Endometrial microvascular endothelial cells (primary cell): Measurements from ENCODE around the gene CACNA2D3. TPM values are rescaled to one million over a fixed set of nuclear protein-coding genes. Genes with fewer than 3 reads are reported as not detected.

ENCODE experiments used
- in situ Hi-C: cut with HindIII; loops from 2 replicates; pipeline ENCODE4 v1.10.0; 2017; ENCODE audit warnings: low sequenced_read_pairs, low pct_unique_long_range_greater_than_20kb; ENCODE audit errors: inconsistent ontology term
- total RNA-seq: library from RNA; depleted of rRNA; stranded (reverse); fragments of >200 nt; gene quantifications from one replicate; pipeline ENCODE4 v1.2.3, GENCODE V29; 2015; ENCODE audit errors: inconsistent ontology term

Gene CACNA2D3
- total RNA-seq, 1 donor from 2014 or later: not detected

- in situ Hi-C loops: no loop called here
Observed at GRCh38 chr3:54709785-54710184, 587.4 kb downstream of the CACNA2D3 start.

GRCh38 chr3:54710954-54711353, 588.6 kb downstream of the CACNA2D3 start:
- in situ Hi-C loops: no loop called here

DNA sequence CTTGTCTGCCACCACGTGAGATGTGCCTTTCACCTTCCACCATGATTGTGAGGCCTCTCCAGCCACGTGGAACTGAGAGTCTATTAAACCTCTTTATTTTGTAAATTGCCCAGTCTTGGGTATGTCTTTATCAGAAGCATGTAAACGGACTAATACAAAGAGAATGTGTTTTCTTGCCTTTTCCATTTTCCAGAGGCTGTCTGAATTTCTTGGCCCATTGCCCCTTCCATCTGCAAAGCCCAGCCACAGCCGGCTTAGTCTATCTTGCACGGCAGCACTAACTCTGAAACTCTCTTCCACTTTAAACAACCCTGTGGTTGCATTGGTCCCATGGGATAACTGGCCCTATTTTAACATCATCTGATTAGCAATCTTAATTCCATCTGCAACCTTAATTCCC, 590.2 kb downstream of the CACNA2D3 start:
- in situ Hi-C loops: no loop called here

DNA sequence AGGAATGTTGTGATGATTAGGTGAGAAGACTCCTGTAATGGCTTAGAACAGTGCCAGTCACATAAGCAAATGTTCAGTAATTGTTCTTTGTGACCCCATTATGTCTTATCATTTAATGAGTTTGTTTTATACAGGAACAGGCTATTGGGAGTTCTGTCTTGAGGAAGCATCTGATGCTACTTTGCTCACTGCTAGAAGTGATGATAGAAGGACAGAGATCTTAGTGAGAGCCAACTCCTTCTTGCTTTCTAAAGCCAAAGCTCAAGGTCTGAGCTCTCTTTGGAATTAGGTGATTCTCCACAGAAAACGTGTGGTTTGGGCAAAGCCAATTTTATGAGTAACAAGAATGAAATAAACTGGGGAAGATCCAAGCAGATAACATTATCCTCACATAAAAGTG, 590.7 kb downstream of the CACNA2D3 start:
- in situ Hi-C loops: no loop called here

DNA sequence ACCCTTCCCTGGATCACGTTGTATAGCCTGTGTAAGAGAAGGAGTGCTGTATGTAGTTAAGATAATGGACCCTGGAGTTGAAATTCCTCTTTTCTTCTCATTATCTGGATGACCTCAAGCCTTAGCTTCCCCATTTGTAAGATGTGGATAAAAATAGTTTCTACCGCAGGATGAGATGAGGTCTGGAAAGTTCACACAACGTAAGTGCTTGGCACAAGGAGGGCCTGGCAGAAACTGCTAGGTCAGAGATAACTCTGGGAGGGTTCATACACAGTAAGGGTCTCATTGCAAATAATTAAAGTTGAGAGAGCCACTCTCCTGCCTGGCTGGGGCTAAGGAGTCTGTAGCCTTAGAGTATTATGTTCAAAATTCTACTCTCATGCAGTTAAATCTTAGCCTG, 591.1 kb downstream of the CACNA2D3 start:
- in situ Hi-C loops: no loop called here

DNA sequence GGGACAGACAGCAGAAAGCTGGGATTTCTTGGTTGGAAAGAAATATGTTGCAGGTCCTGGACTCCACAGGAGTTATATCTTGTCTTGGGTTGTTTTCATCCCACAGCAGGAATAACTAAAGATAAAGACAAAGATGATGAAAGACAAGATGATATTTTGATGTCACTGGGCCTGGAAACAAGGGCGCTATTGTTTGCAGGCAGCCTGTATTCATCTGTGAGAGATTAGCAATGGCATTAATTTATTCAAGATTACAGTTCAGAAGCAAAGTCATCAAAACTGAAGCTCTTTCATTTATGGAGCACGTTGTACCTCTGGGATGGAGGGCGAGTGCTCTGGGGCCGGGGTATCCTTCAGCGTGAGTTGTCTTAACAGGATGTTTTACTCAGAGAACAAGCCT, 591.7 kb downstream of the CACNA2D3 start:
- in situ Hi-C loops: no loop called here

- in situ Hi-C loops: no loop called here
Observed at GRCh38 chr3:54717506-54717905, 595.2 kb downstream of the CACNA2D3 start.

DNA sequence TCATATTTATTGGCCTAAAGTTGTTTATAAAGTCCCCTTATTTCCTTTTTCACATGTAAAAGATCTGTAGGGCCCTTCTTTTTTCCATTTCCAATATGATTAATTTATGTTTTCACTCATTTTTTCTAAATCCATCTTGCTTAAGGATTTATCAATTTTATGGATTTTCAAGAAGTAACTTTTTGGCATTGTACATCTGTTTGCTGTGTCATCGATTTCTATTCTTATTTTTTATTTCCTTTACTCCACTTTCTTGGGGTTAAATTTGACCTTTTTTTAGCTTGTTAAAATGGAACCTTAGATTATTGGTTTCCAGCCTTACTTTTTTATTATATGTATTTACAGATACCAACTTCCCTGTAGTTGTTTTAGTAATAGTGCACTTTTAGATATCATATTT, 597.6 kb downstream of the CACNA2D3 start:
- in situ Hi-C loops: no loop called here

GRCh38 chr3:54720604-54721003, 598.3 kb downstream of the CACNA2D3 start:
- in situ Hi-C loops: no loop called here

- in situ Hi-C loops: no loop called here
Observed at GRCh38 chr3:54731732-54732445, 609.5 kb downstream of the CACNA2D3 start.

DNA sequence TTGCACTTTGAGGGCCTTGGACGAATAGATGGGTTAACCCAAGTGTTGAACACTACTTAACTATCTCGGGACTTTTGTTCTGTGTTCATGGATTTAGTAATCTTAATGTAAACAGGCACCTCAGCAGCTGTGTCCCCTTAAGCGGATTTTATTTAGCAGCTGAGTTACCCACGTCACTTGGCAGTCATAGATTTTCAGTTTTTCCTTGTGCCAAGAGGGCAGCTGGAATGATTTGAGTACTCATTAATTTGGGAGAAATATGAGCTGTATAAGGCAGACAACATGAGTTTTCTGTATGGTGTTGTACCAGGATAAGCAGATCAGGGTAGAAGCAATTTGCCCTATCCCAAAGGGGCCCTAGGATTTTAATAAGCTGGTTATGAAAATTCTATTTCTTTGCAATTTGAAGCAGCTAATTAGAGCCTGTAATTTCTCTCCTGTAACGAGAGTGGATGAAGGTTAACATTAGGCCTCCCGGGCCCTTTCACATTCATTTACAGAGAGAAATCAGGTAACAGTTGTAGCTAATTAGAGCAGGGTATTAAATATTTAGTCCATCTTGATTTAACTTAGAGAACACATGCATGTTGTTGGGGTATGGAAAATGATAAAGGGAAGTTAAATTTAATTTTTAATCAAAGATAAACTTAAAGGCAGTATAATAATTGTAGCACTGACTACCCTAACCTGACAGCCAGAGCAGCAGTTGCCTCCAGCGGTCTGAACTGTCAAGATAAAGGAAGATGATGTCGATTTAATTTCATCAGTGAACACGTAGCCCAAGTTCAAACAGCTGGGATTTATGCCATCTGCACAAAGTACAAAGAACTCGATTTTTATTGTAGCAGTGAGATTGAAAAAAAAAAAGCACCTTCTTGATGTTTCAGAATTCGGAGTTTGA, 611.0 kb downstream of the CACNA2D3 start:
- in situ Hi-C loops: no loop called here

GRCh38 chr3:54736459-54736858, 614.1 kb downstream of the CACNA2D3 start:
- in situ Hi-C loops: no loop called here

DNA sequence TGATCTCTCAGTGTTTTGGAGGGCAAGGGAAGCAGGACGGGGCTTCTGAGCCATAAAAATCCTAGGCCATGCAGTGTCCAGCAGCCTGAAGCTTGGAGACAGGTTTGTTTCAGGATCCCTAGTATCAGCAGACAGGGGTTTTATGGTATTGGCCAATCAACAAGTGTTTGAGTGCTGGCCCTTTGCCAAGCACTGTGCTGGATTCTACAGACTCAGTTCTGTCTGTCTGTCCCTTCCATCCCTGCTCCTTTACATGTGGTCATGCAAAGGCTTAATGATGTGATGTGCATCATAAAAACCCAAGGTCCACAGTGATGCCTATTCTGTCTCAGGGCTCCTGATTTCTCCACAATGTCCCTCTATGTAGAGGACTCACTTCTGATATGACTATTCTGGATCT, 621.4 kb downstream of the CACNA2D3 start:
- in situ Hi-C loops: no loop called here

DNA sequence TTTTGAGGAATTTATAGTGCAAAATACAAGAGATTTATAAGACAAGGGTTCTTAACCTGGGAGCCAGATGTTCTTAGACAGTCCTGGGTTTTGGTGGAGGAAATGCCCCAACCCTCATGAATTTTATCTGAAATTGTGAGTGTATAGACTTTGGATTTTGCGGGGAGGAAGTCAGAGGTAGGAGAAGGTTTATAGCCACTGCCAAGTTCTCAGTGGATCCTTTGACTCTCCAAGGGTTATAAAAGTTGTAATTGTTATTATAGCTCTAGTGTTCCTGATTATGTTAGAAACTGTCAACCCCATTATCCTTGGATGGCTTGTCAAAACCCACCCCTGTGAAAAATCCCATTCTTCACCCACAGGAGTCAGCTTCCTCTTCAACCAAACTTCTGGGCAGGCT, 621.9 kb downstream of the CACNA2D3 start:
- in situ Hi-C loops: no loop called here

GRCh38 chr3:54745843-54746242, 623.5 kb downstream of the CACNA2D3 start:
- in situ Hi-C loops: no loop called here

DNA sequence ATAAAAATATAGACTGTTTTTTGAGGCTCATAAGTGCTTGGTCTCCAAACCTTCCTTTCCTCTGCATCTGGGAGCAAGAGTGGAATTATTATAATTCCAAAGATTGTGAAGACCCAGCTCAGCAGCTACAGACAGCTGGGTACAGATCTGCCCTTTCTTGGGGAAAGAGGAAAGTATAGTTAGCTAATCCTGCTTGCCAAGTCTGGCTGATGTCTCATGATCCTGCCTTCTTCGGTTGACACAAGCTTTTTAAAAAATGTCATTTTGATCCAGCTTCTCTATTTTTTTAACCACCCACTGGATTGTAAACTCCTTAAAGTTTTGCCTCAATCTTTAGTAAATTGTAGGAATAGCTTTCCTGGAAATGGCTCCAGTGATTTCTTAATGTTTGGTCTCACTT, 624.4 kb downstream of the CACNA2D3 start:
- in situ Hi-C loops: no loop called here

DNA sequence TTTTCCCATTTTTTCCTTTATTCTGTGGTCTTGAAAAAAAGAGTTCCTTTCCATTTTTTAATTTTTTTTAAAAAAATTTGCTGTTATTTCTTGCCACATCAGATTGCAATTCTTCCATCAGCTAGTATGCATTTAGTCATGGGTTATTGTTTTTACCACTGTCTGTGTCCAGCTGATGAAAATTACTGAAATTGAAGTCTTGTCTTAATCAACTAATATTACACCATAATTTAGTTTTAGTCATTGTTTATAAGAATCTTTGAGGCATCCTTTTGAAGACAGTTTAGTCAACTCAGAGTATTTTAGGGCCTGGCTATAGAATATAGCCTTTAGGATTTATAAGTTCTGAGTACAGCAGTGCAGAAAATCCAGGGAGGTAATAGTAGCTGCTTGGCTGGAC, 633.4 kb downstream of the CACNA2D3 start:
- in situ Hi-C loops: no loop called here

- in situ Hi-C loops: no loop called here
Observed at GRCh38 chr3:54756330-54756731, 634.0 kb downstream of the CACNA2D3 start.

GRCh38 chr3:54758461-54758860, 636.1 kb downstream of the CACNA2D3 start:
- in situ Hi-C loops: no loop called here

GRCh38 chr3:54759166-54759565, 636.8 kb downstream of the CACNA2D3 start:
- in situ Hi-C loops: no loop called here
